Measurements from ENCODE around the gene KIAA1210.

KIAA1210 gene

GRCh38 chrX:119075270-119076025 is 52.2 kb downstream of the KIAA1210 start:
- Histone ChIP-seq H3K4me3 (replicated peaks; ENCODE audit: low read depth, low read length) (no peak overlapping the region), H3K36me3 (ENCODE audit: control insufficient read depth, insufficient read depth, low read length) (no peaks in the 10 kb centered on the region), H3K27me3 (replicated peaks; ENCODE audit: control insufficient read depth, insufficient read depth, low read length) (no peaks in the 10 kb centered on the region)
- DNase-seq (ENCODE audit: extremely low read depth, insufficient read length): no peak
- TF ChIP-seq CTCF (IDR thresholded peaks at IDR 0.05; ENCODE audit: insufficient read depth, low read length, poor library complexity, severe bottlenecking): no peak

- no peaks in the 10 kb centered on the region for H3K27me3 ChIP-seq (replicated peaks; ENCODE audit: control insufficient read depth, insufficient read depth, low read length)
- H3K4me3 ChIP-seq (replicated peaks; ENCODE audit: low read depth, low read length): no peak overlapping the region
- no peak for TF ChIP-seq CTCF (IDR thresholded peaks at IDR 0.05; ENCODE audit: insufficient read depth, low read length, poor library complexity, severe bottlenecking)
- DNase-seq (ENCODE audit: extremely low read depth, insufficient read length): no peak
- H3K36me3 ChIP-seq (ENCODE audit: control insufficient read depth, insufficient read depth, low read length): no peaks in the 10 kb centered on the region
Measured at GRCh38 chrX:119073911-119074310, 53.7 kb downstream of the KIAA1210 start.

- H3K4me3 ChIP-seq (replicated peaks; ENCODE audit: low read depth, low read length): no peak overlapping the region
- H3K27me3 ChIP-seq (replicated peaks; ENCODE audit: control insufficient read depth, insufficient read depth, low read length): no peaks in the 10 kb centered on the region
- no peak for TF ChIP-seq CTCF (IDR thresholded peaks at IDR 0.05; ENCODE audit: insufficient read depth, low read length, poor library complexity, severe bottlenecking)
- H3K36me3 ChIP-seq (ENCODE audit: control insufficient read depth, insufficient read depth, low read length): no peaks in the 10 kb centered on the region
- no peak for DNase-seq (ENCODE audit: extremely low read depth, insufficient read length)
Measured at GRCh38 chrX:119073200-119073905, 54.3 kb downstream of the KIAA1210 start.

DNA sequence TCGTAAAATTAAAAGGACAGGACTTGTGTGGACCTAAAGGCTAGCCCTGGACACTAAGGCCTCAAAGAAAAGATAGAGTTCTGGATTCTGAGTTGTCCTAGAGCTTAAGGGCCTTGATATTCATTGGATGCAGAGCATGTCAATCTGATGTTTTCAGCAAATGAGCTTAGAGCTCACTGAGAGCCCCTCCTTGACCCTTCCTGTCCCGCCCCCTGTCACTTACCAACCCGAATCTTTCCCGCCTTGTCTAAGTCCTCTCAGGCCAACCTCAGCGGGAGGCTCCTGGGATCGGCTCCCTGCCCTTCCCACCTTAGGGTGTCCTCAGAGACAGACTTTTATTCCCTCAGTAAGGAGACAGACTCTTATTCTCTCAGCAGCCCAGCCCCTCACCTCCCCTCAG is 54.9 kb downstream of the KIAA1210 start, which contains the start of gene CT47C1:
CT47C1 (plus strand) TSS at position 250 of the 400 bp plus-strand sequence. CDS start 233 bp downstream, outside the sequence.
- Histone ChIP-seq H3K4me3 (replicated peaks; ENCODE audit: low read depth, low read length) (no peak within 1 kb of the TSS), H3K27me3 (replicated peaks; ENCODE audit: control insufficient read depth, insufficient read depth, low read length) (no peaks in the 10 kb centered on the region), H3K36me3 (ENCODE audit: control insufficient read depth, insufficient read depth, low read length) (no peaks in the 10 kb centered on the region)
- TF ChIP-seq CTCF (IDR thresholded peaks at IDR 0.05; ENCODE audit: insufficient read depth, low read length, poor library complexity, severe bottlenecking): no peak
- no peak for DNase-seq (ENCODE audit: extremely low read depth, insufficient read length)

- no peaks in the 10 kb centered on the region for H3K36me3 ChIP-seq (ENCODE audit: control insufficient read depth, insufficient read depth, low read length)
- no peak for DNase-seq (ENCODE audit: extremely low read depth, insufficient read length)
- no peaks in the 10 kb centered on the region for H3K27me3 ChIP-seq (replicated peaks; ENCODE audit: control insufficient read depth, insufficient read depth, low read length)
- TF ChIP-seq CTCF (IDR thresholded peaks at IDR 0.05; ENCODE audit: insufficient read depth, low read length, poor library complexity, severe bottlenecking): no peak
- no peak overlapping the region for H3K4me3 ChIP-seq (replicated peaks; ENCODE audit: low read depth, low read length)
Measured at GRCh38 chrX:119071381-119071780, 56.2 kb downstream of the KIAA1210 start.
